ENCODE measurements around the gene HHIPL1. TPM values are rescaled to one million over a fixed set of nuclear protein-coding genes. Genes with fewer than 3 reads are reported as not detected.

The HHIPL1 gene
- total RNA-seq, 1 experiment from 2014 or later: 0.06 TPM

- no peak for TF ChIP-seq CTCF (conservative IDR thresholded peaks at IDR 0.05; ENCODE audit: low read depth, low read length)
- no peak for TF ChIP-seq EZH2 (IDR thresholded peaks at IDR 0.05; ENCODE audit: borderline replicate concordance, low read depth, low read length, poor library complexity, severe bottlenecking)
- BruUV-seq (replicated peaks): no TSS peak
- Histone ChIP-seq H3K4me1 (ENCODE audit: insufficient read depth, low read length, poor library complexity, severe bottlenecking) (peaks cover 28% of the 10 kb centered on the region), H3K36me3 (ENCODE audit: insufficient read depth, low read length, poor library complexity, severe bottlenecking) (no peaks in the 10 kb centered on the region), H3K27ac (ENCODE audit: low read depth, low read length, poor library complexity, severe bottlenecking) (no peak overlapping the region), H3K4me3 (ENCODE audit: low read depth, low read length, poor library complexity, severe bottlenecking) (no peak overlapping the region), H3K9me3 (ENCODE audit: low read depth, low read length, poor library complexity, severe bottlenecking) (no peaks in the 10 kb centered on the region), H3K27me3 (replicated peaks; ENCODE audit: insufficient read depth, low read depth, low read length, poor library complexity) (no peaks in the 10 kb centered on the region)
- no peak for DNase-seq (ENCODE audit: low spot score)
- intact Hi-C loops (cut with micrococcal nuclease; ENCODE audit: unreplicated experiment): no loop called here
- ChIA-PET POLR2A (ENCODE audit: low non-redundant PET) (no interaction called here), CTCF (no interaction called here)
These were observed 29.3 kb upstream of the HHIPL1 start for GRCh38 chr14:99615497-99616157.

GRCh38 chr14:99616832-99617800 is 27.8 kb upstream of the HHIPL1 start:
- POLR2A ChIA-PET (ENCODE audit: low non-redundant PET): interaction anchor here (0.6 kb wide), 1 partner anchor 1683 kb away, joined by 3 read pairs; no protein-coding TSS in a partner anchor
- intact Hi-C loops (cut with micrococcal nuclease; ENCODE audit: unreplicated experiment): no loop called here
- H3K4me1 ChIP-seq (ENCODE audit: insufficient read depth, low read length, poor library complexity, severe bottlenecking): peaks cover 28% of the 10 kb centered on the region

More at GRCh38 chr14:99616832-99617800, 27.8 kb upstream of the HHIPL1 start:
- H3K27ac ChIP-seq (ENCODE audit: low read depth, low read length, poor library complexity, severe bottlenecking): peak overlapping the region; percentile 32
- H3K27me3 ChIP-seq (replicated peaks; ENCODE audit: insufficient read depth, low read depth, low read length, poor library complexity): no peaks in the 10 kb centered on the region
- H3K36me3 ChIP-seq (ENCODE audit: insufficient read depth, low read length, poor library complexity, severe bottlenecking): no peaks in the 10 kb centered on the region
- BruUV-seq (replicated peaks): no TSS peak
- no peak overlapping the region for H3K4me3 ChIP-seq (ENCODE audit: low read depth, low read length, poor library complexity, severe bottlenecking)
- CTCF ChIA-PET: no interaction called here
- TF ChIP-seq CTCF (conservative IDR thresholded peaks at IDR 0.05; ENCODE audit: low read depth, low read length): no peak
- no peak for TF ChIP-seq EZH2 (IDR thresholded peaks at IDR 0.05; ENCODE audit: borderline replicate concordance, low read depth, low read length, poor library complexity, severe bottlenecking)
- no peaks in the 10 kb centered on the region for H3K9me3 ChIP-seq (ENCODE audit: low read depth, low read length, poor library complexity, severe bottlenecking)
- no peak for DNase-seq (ENCODE audit: low spot score)

Data from A673 (cell line).